Activated CD4-positive, alpha-beta T cell treated with anti-CD3 and anti-CD28 coated beads, Interleukin-2, amount 10 ng/mL, durations not matched to agents 7 days and 5 days (primary cell): ENCODE data around the gene PALM3. TPM values are rescaled to one million over a fixed set of nuclear protein-coding genes. Genes with fewer than 3 reads are reported as not detected.
A peak's percentile ranks its signal among the peaks of the same experiment; 100 is the strongest.

Experiments
- CTCF ChIA-PET: fragments of 350-600 bp; sonication (Branson Sonifier 250); formaldehyde crosslinking; loops from one replicate; lab custom pipeline; 2021; ENCODE audit warnings: antibody characterized with exemption; lab: Charles Lee
- POLR2A ChIA-PET: fragments of 350-600 bp; sonication (Branson Sonifier 250); formaldehyde crosslinking; loops from one replicate; lab custom pipeline; 2021; ENCODE audit warnings: antibody characterized with exemption; lab: Charles Lee
- DNase-seq: peaks from one replicate; pipeline ENCODE4 v3.0.0-alpha.2; 2020
- H3K27ac Mint-ChIP-seq: one replicate; pipeline ENCODE4 v1.8.0; 2021; ENCODE audit warnings: mild to moderate bottlenecking, moderate library complexity, mixed read lengths
- H3K27me3 Mint-ChIP-seq: one replicate; pipeline ENCODE4 v1.8.0; 2021; ENCODE audit warnings: mixed read lengths
- H3K36me3 Mint-ChIP-seq: one replicate; pipeline ENCODE4 v1.8.0; 2021; ENCODE audit warnings: low read depth, mixed read lengths
- H3K4me1 Mint-ChIP-seq: one replicate; pipeline ENCODE4 v1.8.0; 2021; ENCODE audit warnings: mixed read lengths
- H3K4me3 Mint-ChIP-seq: one replicate; pipeline ENCODE4 v1.8.0; 2021; ENCODE audit warnings: mild to moderate bottlenecking, moderate library complexity, mixed read lengths
- H3K9me3 Mint-ChIP-seq: one replicate; pipeline ENCODE4 v1.8.0; 2021; ENCODE audit warnings: mixed read lengths
- total RNA-seq, 2 experiments: library from RNA; stranded (reverse); gene quantifications; one replicate each; pipeline ENCODE4 v1.2.3, GENCODE V29; 2021

Gene PALM3
- total RNA-seq, 2 experiments from 2014 or later, result not detected

DNA sequence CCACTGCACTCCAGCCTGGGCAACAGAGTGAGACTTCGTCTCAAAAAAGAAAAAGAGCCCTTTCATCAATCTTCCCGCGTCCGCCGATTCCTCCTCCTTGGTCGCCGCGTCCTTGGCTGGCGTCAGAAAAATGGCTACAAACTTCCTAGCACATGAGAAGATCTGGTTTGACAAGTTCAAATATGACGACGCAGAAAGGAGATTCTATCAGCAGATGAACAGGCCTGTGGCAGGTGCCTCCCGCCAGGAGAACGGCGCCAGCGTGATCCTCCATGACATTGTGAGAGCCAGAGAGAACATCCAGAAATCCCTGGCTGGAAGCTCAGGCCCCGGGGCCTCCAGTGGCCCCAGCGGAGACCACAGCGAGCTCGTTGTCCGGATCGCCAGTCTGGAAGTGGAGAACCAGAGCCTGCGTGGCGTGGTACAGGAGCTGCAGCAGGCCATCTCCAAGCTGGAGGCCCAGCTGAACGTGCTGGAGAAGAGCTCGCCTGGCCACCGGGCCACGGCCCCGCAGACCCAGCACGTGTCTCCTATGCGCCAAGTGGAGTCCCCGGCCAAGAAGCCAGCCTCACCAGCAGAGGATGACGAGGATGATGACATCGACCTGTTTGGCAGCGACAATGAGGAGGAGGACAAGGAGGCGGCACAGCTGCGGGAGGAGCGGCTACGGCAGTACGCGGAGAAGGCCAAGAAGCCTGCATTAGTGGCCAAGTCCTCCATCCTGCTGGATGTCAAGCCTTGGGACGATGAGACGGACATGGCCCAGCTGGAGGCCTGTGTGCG is 8.6 kb upstream of the PALM3 start:
- DNase-seq, result no peak
- Mint-ChIP-seq H3K4me1 (peaks cover 22% of the 10 kb centered on the region), H3K27ac (no peak overlapping the region), H3K9me3 (no peaks in the 10 kb centered on the region), H3K36me3 (no peaks in the 10 kb centered on the region), H3K27me3 (peaks cover 17% of the 10 kb centered on the region), H3K4me3 (no peak overlapping the region)
- ChIA-PET CTCF (interaction anchor here (0.6 to 6.9 kb wide), 9 partner anchors 11 to 434 kb away, joined by 3 to 82 read pairs (median 15); partner anchors contain the start of genes ASF1B, C19orf67, NANOS3 and PALM3), POLR2A (no interaction called here)

- Mint-ChIP-seq H3K9me3 (no peaks in the 10 kb centered on the region), H3K36me3 (no peaks in the 10 kb centered on the region), H3K4me3 (no peak overlapping the region), H3K4me1 (no peaks in the 10 kb centered on the region), H3K27me3 (peaks cover 18% of the 10 kb centered on the region), H3K27ac (no peak overlapping the region)
- ChIA-PET POLR2A (no interaction called here), CTCF (interaction anchor here (1.4 kb wide), 1 partner anchor 18 kb away, joined by 3 read pairs; no protein-coding TSS in a partner anchor)
- DNase-seq, result no peak
Measured at GRCh38 chr19:14066134-14066533, 4.3 kb upstream of the PALM3 start.

DNA sequence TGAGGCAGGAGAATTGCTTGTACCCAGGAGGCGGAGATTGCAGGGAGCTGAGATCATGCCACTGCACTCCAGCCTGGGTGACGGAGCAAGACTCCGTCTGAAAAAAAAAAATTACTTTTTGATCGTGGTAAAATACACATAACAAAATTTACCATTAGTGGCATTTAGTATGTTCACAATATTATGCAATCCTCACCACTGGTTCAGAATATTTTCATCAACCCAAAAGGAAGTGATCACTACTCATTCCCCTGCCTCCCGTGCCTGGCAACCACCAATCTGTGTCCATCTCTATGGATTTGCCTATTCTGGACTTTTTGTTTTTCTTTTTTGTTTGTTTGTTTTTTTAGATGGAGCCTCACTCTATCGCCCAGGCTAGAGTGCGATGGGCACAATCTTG is 1.2 kb upstream of the PALM3 start:
- ChIA-PET POLR2A (no interaction called here), CTCF (interaction anchor here (0.6 to 0.8 kb wide), 2 partner anchors 9 to 17 kb away, joined by 3 to 4 read pairs; no protein-coding TSS in a partner anchor)
- H3K27ac Mint-ChIP-seq, result no peak overlapping the region
- peaks cover 9% of the 10 kb centered on the region for H3K4me1 Mint-ChIP-seq
- H3K36me3 Mint-ChIP-seq, result no peaks in the 10 kb centered on the region
- peaks cover 32% of the 10 kb centered on the region for H3K27me3 Mint-ChIP-seq
- no peak overlapping the region for H3K4me3 Mint-ChIP-seq
- DNase-seq, result no peak
- H3K9me3 Mint-ChIP-seq, result no peaks in the 10 kb centered on the region

- Mint-ChIP-seq H3K9me3 (no peaks in the 10 kb centered on the region), H3K4me3 (no peak overlapping the region), H3K4me1 (peaks cover 13% of the 10 kb centered on the region), H3K36me3 (no peaks in the 10 kb centered on the region), H3K27ac (no peak overlapping the region), H3K27me3 (peaks cover 38% of the 10 kb centered on the region)
- ChIA-PET POLR2A (no interaction called here), CTCF (no interaction called here)
- DNase-seq, result no peak
Measured at GRCh38 chr19:14062558-14062855, 631 bp upstream of the PALM3 start.

DNA sequence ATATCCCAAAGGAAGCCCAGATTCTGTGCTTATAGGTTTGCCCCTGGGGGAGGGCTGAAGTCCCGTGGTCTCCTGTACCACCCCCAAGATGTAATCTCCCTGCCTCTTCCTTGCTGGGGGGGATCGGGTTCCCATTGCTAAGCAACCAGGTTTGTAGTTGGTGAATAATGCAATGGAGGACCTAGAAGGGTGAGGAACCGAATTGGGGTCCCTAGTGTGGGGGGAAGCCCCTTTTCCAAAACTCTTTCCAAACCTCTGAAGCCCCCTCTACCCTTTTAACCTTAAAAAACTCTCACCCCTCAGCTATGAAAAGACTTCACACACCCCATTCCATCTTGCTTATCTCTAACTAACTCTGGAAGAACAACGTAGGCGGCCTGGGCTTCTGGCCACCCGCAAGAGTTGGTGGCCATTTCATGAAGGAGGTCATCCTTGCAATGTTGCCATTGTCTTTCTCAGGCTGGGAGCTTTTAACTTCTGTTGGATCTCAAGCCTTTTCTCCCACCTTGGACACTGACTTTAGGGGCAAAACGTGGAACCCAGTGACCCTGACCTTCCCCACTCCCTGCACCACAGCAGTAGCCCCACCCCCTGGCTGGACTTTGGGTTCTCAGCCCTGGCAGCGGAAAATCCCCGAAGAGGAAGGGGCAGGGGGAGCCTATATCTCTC is 661 bp downstream of the PALM3 start:
- no peak for DNase-seq
- Mint-ChIP-seq H3K9me3 (no peaks in the 10 kb centered on the region), H3K4me1 (peaks cover 17% of the 10 kb centered on the region), H3K4me3 (no peak overlapping the region), H3K27ac (no peak overlapping the region), H3K27me3 (peaks cover 41% of the 10 kb centered on the region), H3K36me3 (no peaks in the 10 kb centered on the region)
- POLR2A ChIA-PET, result no interaction called here
- CTCF ChIA-PET, result interaction anchor here (0.5 to 6.1 kb wide), 5 partner anchors 10 to 181 kb away, joined by 3 to 82 read pairs (median 13); partner anchors contain the start of genes ASF1B and MISP3

DNA sequence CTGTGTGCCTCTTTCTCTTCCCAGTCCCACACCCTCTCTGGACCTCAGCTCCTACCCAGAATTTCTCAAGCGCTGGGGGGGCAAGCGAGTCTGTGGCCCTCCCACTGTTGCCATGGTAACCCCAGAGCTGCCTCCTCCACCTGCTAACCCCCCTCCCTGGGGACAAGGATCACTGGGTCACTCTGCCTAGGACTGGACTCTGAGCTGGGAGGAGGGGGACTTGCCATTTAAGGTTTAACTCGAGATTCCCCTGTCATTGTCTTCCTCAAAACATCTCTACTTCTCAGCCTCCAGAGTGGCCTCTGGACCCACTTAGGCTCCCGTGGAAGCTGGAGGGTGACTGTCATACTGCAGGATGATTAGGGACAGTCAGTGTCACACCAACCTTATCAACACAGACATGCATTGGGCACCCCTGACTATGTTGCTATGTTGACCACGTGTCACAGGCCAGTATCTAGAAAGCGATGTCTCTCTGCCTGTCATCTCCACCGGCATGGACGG is 2.2 kb downstream of the PALM3 start:
- Mint-ChIP-seq H3K4me3 (no peak overlapping the region), H3K36me3 (no peaks in the 10 kb centered on the region), H3K4me1 (peaks cover 17% of the 10 kb centered on the region), H3K27ac (no peak overlapping the region), H3K27me3 (peaks cover 41% of the 10 kb centered on the region), H3K9me3 (no peaks in the 10 kb centered on the region)
- no peak for DNase-seq
- ChIA-PET CTCF (interaction anchor here (0.9 to 6.1 kb wide), 13 partner anchors 11 to 289 kb away, joined by 3 to 82 read pairs (median 5); partner anchors contain the start of genes DCAF15, IL27RA and MISP3), POLR2A (no interaction called here)

- ChIA-PET CTCF (interaction anchor here (0.6 to 6.1 kb wide), 14 partner anchors 11 to 289 kb away, joined by 3 to 82 read pairs (median 4); partner anchors contain the start of genes DCAF15, IL27RA and MISP3), POLR2A (no interaction called here)
- Mint-ChIP-seq H3K4me3 (no peak overlapping the region), H3K4me1 (peaks cover 17% of the 10 kb centered on the region), H3K27me3 (peaks cover 41% of the 10 kb centered on the region), H3K36me3 (no peaks in the 10 kb centered on the region), H3K9me3 (no peaks in the 10 kb centered on the region), H3K27ac (no peak overlapping the region)
- peak; percentile 58 for DNase-seq
Measured at GRCh38 chr19:14059093-14059480, 2.8 kb downstream of the PALM3 start.

GRCh38 chr19:14058182-14059092 is 3.4 kb downstream of the PALM3 start:
- peaks cover 4% of the 10 kb centered on the region for H3K36me3 Mint-ChIP-seq
- H3K9me3 Mint-ChIP-seq, result no peaks in the 10 kb centered on the region
- CTCF ChIA-PET, result interaction anchor here (0.6 to 6.1 kb wide), 14 partner anchors 10 to 290 kb away, joined by 3 to 82 read pairs (median 4); partner anchors contain the start of genes DCAF15, IL27RA and MISP3
- DNase-seq, result no peak
- H3K27me3 Mint-ChIP-seq, result peaks cover 41% of the 10 kb centered on the region
- no peak overlapping the region for H3K27ac Mint-ChIP-seq
- no peak overlapping the region for H3K4me3 Mint-ChIP-seq
- H3K4me1 Mint-ChIP-seq, result peaks cover 17% of the 10 kb centered on the region
- POLR2A ChIA-PET, result no interaction called here

DNA sequence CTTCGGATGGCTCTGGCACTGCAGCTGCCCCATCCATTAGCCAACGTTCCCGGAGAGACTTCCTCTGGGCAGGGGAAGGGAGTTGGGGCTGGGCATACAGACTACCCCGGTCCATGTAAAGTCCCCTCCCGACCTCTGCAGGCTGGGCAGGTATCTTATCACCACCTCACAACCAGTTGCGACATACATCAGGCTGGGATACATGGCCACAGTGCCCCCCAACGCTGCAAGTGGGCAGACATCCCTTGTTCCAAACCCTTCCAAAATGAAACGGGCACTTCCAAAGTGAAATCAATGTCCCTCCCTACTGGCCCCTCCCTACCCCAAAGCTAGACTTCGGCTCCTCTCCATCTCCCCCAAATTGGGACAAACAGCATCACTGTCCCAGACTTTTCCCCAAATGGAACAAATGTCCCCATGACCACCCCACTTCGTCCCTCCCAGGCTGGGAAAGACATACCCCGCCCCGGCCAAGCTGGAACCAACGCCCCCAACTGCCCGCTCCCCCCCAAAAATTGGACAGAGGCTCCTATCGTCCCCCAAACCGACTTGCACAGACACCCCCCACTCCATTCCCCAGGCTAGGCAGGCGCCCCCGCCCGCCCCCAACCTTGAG is 5.0 kb downstream of the PALM3 start:
- ChIA-PET CTCF (interaction anchor here (1.0 to 6.1 kb wide), 7 partner anchors 8 to 194 kb away, joined by 3 to 82 read pairs (median 4); partner anchors contain the start of gene MISP3), POLR2A (interaction anchor here (0.6 kb wide), 1 partner anchor 61 kb away, joined by 3 read pairs; the partner anchor contains the start of gene PRKACA)
- no peak for DNase-seq
- Mint-ChIP-seq H3K4me1 (peaks cover 17% of the 10 kb centered on the region), H3K36me3 (peaks cover 17% of the 10 kb centered on the region), H3K4me3 (peak overlapping the region; percentile 39), H3K27me3 (peaks cover 39% of the 10 kb centered on the region), H3K27ac (no peak overlapping the region), H3K9me3 (no peaks in the 10 kb centered on the region)

- CTCF ChIA-PET, result interaction anchor here (0.9 to 6.1 kb wide), 7 partner anchors 10 to 194 kb away, joined by 3 to 82 read pairs (median 4); partner anchors contain the start of gene MISP3
- Mint-ChIP-seq H3K9me3 (no peaks in the 10 kb centered on the region), H3K36me3 (peaks cover 21% of the 10 kb centered on the region), H3K4me1 (peaks cover 17% of the 10 kb centered on the region), H3K27ac (no peak overlapping the region), H3K27me3 (peaks cover 37% of the 10 kb centered on the region), H3K4me3 (no peak overlapping the region)
- POLR2A ChIA-PET, result no interaction called here
- DNase-seq, result no peak
Measured at GRCh38 chr19:14056069-14056666, 5.7 kb downstream of the PALM3 start.

GRCh38 chr19:14055396-14055795 is 6.5 kb downstream of the PALM3 start:
- Mint-ChIP-seq H3K36me3 (peaks cover 27% of the 10 kb centered on the region), H3K4me1 (peaks cover 17% of the 10 kb centered on the region), H3K27me3 (peaks cover 31% of the 10 kb centered on the region), H3K9me3 (no peaks in the 10 kb centered on the region), H3K27ac (no peak overlapping the region), H3K4me3 (no peak overlapping the region)
- no peak for DNase-seq
- ChIA-PET CTCF (interaction anchor here (0.9 to 1.0 kb wide), 2 partner anchors 9 to 175 kb away, joined by 3 to 5 read pairs; no protein-coding TSS in a partner anchor), POLR2A (no interaction called here)
